Measurements from ENCODE around the gene VPS13C.
"Not testable (repeated sequence)": the region's sequence is repeated elsewhere in the genome, so short reads cannot be mapped to it uniquely, and the experiment has no call there.

Gene VPS13C

GRCh38 chr15:62020576-62021160 lies 39.6 kb downstream of the VPS13C start:
- H3K9me3 ChIP-seq (ENCODE audit: low read depth, low read length), result no peaks in the 10 kb centered on the region
- TF ChIP-seq EZH2 (IDR thresholded peaks at IDR 0.05) (no peak), POLR2AphosphoS5 (IDR thresholded peaks at IDR 0.05; ENCODE audit: borderline replicate concordance, low read depth, low read length) (no peak), FOXP2 (optimal IDR thresholded peaks at IDR 0.05; ENCODE audit: control extremely low read depth, extremely low read length, insufficient read depth) (no peak)
- no peak for DNase-seq (ENCODE audit: low read depth, low spot score)
- 0 out of 2 replicates have a peak, but pooled peaks cover 4% of the 10 kb centered on the region for H3K36me3 ChIP-seq (ENCODE audit: insufficient read depth, low read length)
- H3K9ac ChIP-seq (ENCODE audit: insufficient read length), result no peak overlapping the region
- no peak overlapping the region for H3K4me3 ChIP-seq
- H3K27ac ChIP-seq, result no peak overlapping the region

- H3K4me3 ChIP-seq; H3K9ac ChIP-seq (ENCODE audit: insufficient read length); H3K27ac ChIP-seq; DNase-seq (ENCODE audit: low read depth, low spot score); H3K9me3 ChIP-seq (ENCODE audit: low read depth, low read length): not testable (repeated sequence)
- H3K36me3 ChIP-seq (ENCODE audit: insufficient read depth, low read length), result peaks cover 14% of the 10 kb centered on the region
These were observed 54.9 kb downstream of the VPS13C start for GRCh38 chr15:62005354-62005753.

GRCh38 chr15:61997786-61998185 lies 62.5 kb downstream of the VPS13C start:
- no peak for TF ChIP-seq EZH2 (IDR thresholded peaks at IDR 0.05)
- TF ChIP-seq POLR2AphosphoS5 (IDR thresholded peaks at IDR 0.05; ENCODE audit: borderline replicate concordance, low read depth, low read length), result no peak
- TF ChIP-seq FOXP2 (optimal IDR thresholded peaks at IDR 0.05; ENCODE audit: control extremely low read depth, extremely low read length, insufficient read depth), result no peak
- H3K4me3 ChIP-seq, result no peak overlapping the region
- no peak overlapping the region for H3K27ac ChIP-seq
- H3K9me3 ChIP-seq (ENCODE audit: low read depth, low read length), result no peaks in the 10 kb centered on the region
- no peak for DNase-seq (ENCODE audit: low read depth, low spot score)
- H3K36me3 ChIP-seq (ENCODE audit: insufficient read depth, low read length), result no peaks in the 10 kb centered on the region; the same call in 1 of the 2 replicates
- no peak overlapping the region for H3K9ac ChIP-seq (ENCODE audit: insufficient read length)

GRCh38 chr15:61996056-61996635 lies 64.1 kb downstream of the VPS13C start:
- no peak for DNase-seq (ENCODE audit: low read depth, low spot score)
- no peak overlapping the region for H3K4me3 ChIP-seq
- no peak overlapping the region for H3K9ac ChIP-seq (ENCODE audit: insufficient read length)
- H3K9me3 ChIP-seq (ENCODE audit: low read depth, low read length), result no peaks in the 10 kb centered on the region
- TF ChIP-seq FOXP2 (optimal IDR thresholded peaks at IDR 0.05; ENCODE audit: control extremely low read depth, extremely low read length, insufficient read depth) (no peak), POLR2AphosphoS5 (IDR thresholded peaks at IDR 0.05; ENCODE audit: borderline replicate concordance, low read depth, low read length) (no peak), EZH2 (IDR thresholded peaks at IDR 0.05) (no peak)
- no peaks in the 10 kb centered on the region; the same call in 1 of the 2 replicates for H3K36me3 ChIP-seq (ENCODE audit: insufficient read depth, low read length)
- no peak overlapping the region for H3K27ac ChIP-seq

- no peak for DNase-seq (ENCODE audit: low read depth, low spot score)
- no peaks in the 10 kb centered on the region for H3K9me3 ChIP-seq (ENCODE audit: low read depth, low read length)
- H3K9ac ChIP-seq (ENCODE audit: insufficient read length), result no peak overlapping the region
- no peak overlapping the region for H3K4me3 ChIP-seq
- no peak overlapping the region for H3K27ac ChIP-seq
- no peak for TF ChIP-seq POLR2AphosphoS5 (IDR thresholded peaks at IDR 0.05; ENCODE audit: borderline replicate concordance, low read depth, low read length)
- no peak for TF ChIP-seq EZH2 (IDR thresholded peaks at IDR 0.05)
- TF ChIP-seq FOXP2 (optimal IDR thresholded peaks at IDR 0.05; ENCODE audit: control extremely low read depth, extremely low read length, insufficient read depth), result no peak
- H3K36me3 ChIP-seq (ENCODE audit: insufficient read depth, low read length), result peaks cover 10% of the 10 kb centered on the region
These were observed 66.0 kb downstream of the VPS13C start for GRCh38 chr15:61994216-61994615.

- H3K9me3 ChIP-seq (ENCODE audit: low read depth, low read length), result peaks cover 5% of the 10 kb centered on the region; the same call in 1 of the 2 replicates
- H3K27ac ChIP-seq, result no peak overlapping the region
- H3K36me3 ChIP-seq (ENCODE audit: insufficient read depth, low read length), result peaks cover 16% of the 10 kb centered on the region
- no peak overlapping the region for H3K9ac ChIP-seq (ENCODE audit: insufficient read length)
- TF ChIP-seq POLR2AphosphoS5 (IDR thresholded peaks at IDR 0.05; ENCODE audit: borderline replicate concordance, low read depth, low read length) (no peak), FOXP2 (optimal IDR thresholded peaks at IDR 0.05; ENCODE audit: control extremely low read depth, extremely low read length, insufficient read depth) (no peak), EZH2 (IDR thresholded peaks at IDR 0.05) (no peak)
- no peak for DNase-seq (ENCODE audit: low read depth, low spot score)
- H3K4me3 ChIP-seq, result no peak overlapping the region
These were observed 67.7 kb downstream of the VPS13C start for GRCh38 chr15:61992518-61992917.

- no peak for TF ChIP-seq FOXP2 (optimal IDR thresholded peaks at IDR 0.05; ENCODE audit: control extremely low read depth, extremely low read length, insufficient read depth)
- no peak for DNase-seq (ENCODE audit: low read depth, low spot score)
- peaks cover 5% of the 10 kb centered on the region; the same call in 1 of the 2 replicates for H3K9me3 ChIP-seq (ENCODE audit: low read depth, low read length)
- H3K9ac ChIP-seq (ENCODE audit: insufficient read length), result no peak overlapping the region
- H3K27ac ChIP-seq, result no peak overlapping the region
- no peak overlapping the region for H3K4me3 ChIP-seq
- H3K36me3 ChIP-seq (ENCODE audit: insufficient read depth, low read length), result peaks cover 16% of the 10 kb centered on the region
These were observed 70.6 kb downstream of the VPS13C start for GRCh38 chr15:61989667-61990066.

- H3K9me3 ChIP-seq (ENCODE audit: low read depth, low read length), result peaks cover 5% of the 10 kb centered on the region; the same call in 1 of the 2 replicates
- DNase-seq (ENCODE audit: low read depth, low spot score), result no peak
- peaks cover 16% of the 10 kb centered on the region for H3K36me3 ChIP-seq (ENCODE audit: insufficient read depth, low read length)
- TF ChIP-seq EZH2 (IDR thresholded peaks at IDR 0.05), result no peak
- no peak for TF ChIP-seq POLR2AphosphoS5 (IDR thresholded peaks at IDR 0.05; ENCODE audit: borderline replicate concordance, low read depth, low read length)
- no peak for TF ChIP-seq FOXP2 (optimal IDR thresholded peaks at IDR 0.05; ENCODE audit: control extremely low read depth, extremely low read length, insufficient read depth)
- no peak overlapping the region for H3K4me3 ChIP-seq
- no peak overlapping the region for H3K9ac ChIP-seq (ENCODE audit: insufficient read length)
- H3K27ac ChIP-seq, result no peak overlapping the region
These were observed 72.4 kb downstream of the VPS13C start for GRCh38 chr15:61987824-61988223.

GRCh38 chr15:61983081-61983480 lies 77.2 kb downstream of the VPS13C start:
- peaks cover 5% of the 10 kb centered on the region; the same call in 1 of the 2 replicates for H3K9me3 ChIP-seq (ENCODE audit: low read depth, low read length)
- no peak for TF ChIP-seq FOXP2 (optimal IDR thresholded peaks at IDR 0.05; ENCODE audit: control extremely low read depth, extremely low read length, insufficient read depth)
- TF ChIP-seq EZH2 (IDR thresholded peaks at IDR 0.05), result no peak
- TF ChIP-seq POLR2AphosphoS5 (IDR thresholded peaks at IDR 0.05; ENCODE audit: borderline replicate concordance, low read depth, low read length), result no peak
- H3K36me3 ChIP-seq (ENCODE audit: insufficient read depth, low read length), result peaks cover 10% of the 10 kb centered on the region; the same call in 1 of the 2 replicates
- no peak overlapping the region for H3K27ac ChIP-seq
- no peak for DNase-seq (ENCODE audit: low read depth, low spot score)
- no peak overlapping the region for H3K4me3 ChIP-seq
- no peak overlapping the region for H3K9ac ChIP-seq (ENCODE audit: insufficient read length)
